Breast epithelium (tissue), 4 donors: ENCODE results near the gene RAB28. TPM values are rescaled to one million over a fixed set of nuclear protein-coding genes. Genes with fewer than 3 reads are reported as not detected.

Source experiments
- DNase-seq, 2 donors: peaks; one replicate each; pipeline ENCODE4 v3.0.0-alpha.2; 2019; ENCODE audit warnings: low spot score in 2 of 2
- H3K27ac ChIP-seq, 2 donors: fragments of 200-600 bp; sonication (generic) in 1 of 2; one replicate each; pipeline ENCODE4 v1.5.1; 2016 to 2019; ENCODE audit warnings: mild to moderate bottlenecking in 1 of 2
- H3K27me3 ChIP-seq, 2 donors: fragments of 200-600 bp; sonication (generic) in 1 of 2; one replicate each; pipeline versions ENCODE4 v1.5.1 to v1.6.0; 2017 to 2019; ENCODE audit warnings: control low read depth in 1 of 2, mild to moderate bottlenecking in 1 of 2
- H3K36me3 ChIP-seq: fragments of 200-600 bp; one replicate; pipeline ENCODE4 v1.5.1; 2019
- H3K4me1 ChIP-seq, 2 donors: fragments of 200-600 bp; sonication (generic); one replicate each; pipeline ENCODE4 v1.5.1; 2016 to 2019; ENCODE audit warnings: control low read depth in 1 of 2
- H3K4me3 ChIP-seq, 3 donors: fragments of 200-600 bp; sonication (generic); 1 replicate in 2 of 3; 2 replicates in 1 of 3; pipeline ENCODE4 v1.5.1; 2016 to 2019; ENCODE audit warnings: mild to moderate bottlenecking in 3 of 3, moderate library complexity in 2 of 3
- H3K9me3 ChIP-seq, 2 donors: fragments of 200-600 bp; sonication (generic) in 1 of 2; one replicate each; pipeline ENCODE4 v1.5.1; 2016 to 2019; ENCODE audit warnings: control low read depth in 1 of 2
- POLR2A ChIP-seq: fragments of 450-650 bp; IDR thresholded peaks from one replicate; pipeline ENCODE4 v1.6.1; 2016; ENCODE audit warnings: antibody characterized with exemption, mild to moderate bottlenecking, moderate library complexity
- POLR2AphosphoS5 ChIP-seq, 3 donors: sonication (generic); formaldehyde crosslinking; IDR thresholded peaks; one replicate each; pipeline ENCODE4 v1.6.1; 2017; ENCODE audit warnings: antibody characterized with exemption in 3 of 3
- intact Hi-C: fragments of 100-400 bp; cut with DNase I; formaldehyde crosslinking; loops from one replicate; pipeline ENCODE4 v1.15.1; 2023; ENCODE audit warnings: low total_unique reads
- total RNA-seq, 3 donors: library from RNA; depleted of rRNA; stranded (reverse); fragments of >200 nt; gene quantifications; one replicate each; pipeline ENCODE4 v1.1.0, GENCODE V29; 2016
- TF ChIP-seq, protein P1 (sequence below), 3 donors: fragments of 450-650 bp; IDR thresholded peaks; one replicate each; pipeline ENCODE4 v1.5.1; 2016 to 2017; ENCODE audit warnings: antibody characterized with exemption in 3 of 3, mild to moderate bottlenecking in 3 of 3, moderate library complexity in 3 of 3

RAB28 gene
- total RNA-seq, 3 donors from 2014 or later = 21.9 to 27.8 (median 24.3) TPM

- DNase-seq = no peak
- intact Hi-C loops = no loop called here
- H3K36me3 ChIP-seq = no peaks in the 10 kb centered on the region
- peaks cover 3 to 64% of the 10 kb centered on the region in 2 donors for H3K27me3 ChIP-seq
- peak overlapping the region in 1 of 3 donors; percentile 25 for H3K4me3 ChIP-seq
- H3K4me1 ChIP-seq = no peaks in the 10 kb centered on the region
- H3K27ac ChIP-seq = no peak overlapping the region
- peaks cover 15 to 18% of the 10 kb centered on the region in 2 donors for H3K9me3 ChIP-seq
- TF ChIP-seq POLR2A (no peak), POLR2AphosphoS5 (IDR thresholded peaks at IDR 0.05) (no peak)
- TF ChIP-seq, protein P1, sequence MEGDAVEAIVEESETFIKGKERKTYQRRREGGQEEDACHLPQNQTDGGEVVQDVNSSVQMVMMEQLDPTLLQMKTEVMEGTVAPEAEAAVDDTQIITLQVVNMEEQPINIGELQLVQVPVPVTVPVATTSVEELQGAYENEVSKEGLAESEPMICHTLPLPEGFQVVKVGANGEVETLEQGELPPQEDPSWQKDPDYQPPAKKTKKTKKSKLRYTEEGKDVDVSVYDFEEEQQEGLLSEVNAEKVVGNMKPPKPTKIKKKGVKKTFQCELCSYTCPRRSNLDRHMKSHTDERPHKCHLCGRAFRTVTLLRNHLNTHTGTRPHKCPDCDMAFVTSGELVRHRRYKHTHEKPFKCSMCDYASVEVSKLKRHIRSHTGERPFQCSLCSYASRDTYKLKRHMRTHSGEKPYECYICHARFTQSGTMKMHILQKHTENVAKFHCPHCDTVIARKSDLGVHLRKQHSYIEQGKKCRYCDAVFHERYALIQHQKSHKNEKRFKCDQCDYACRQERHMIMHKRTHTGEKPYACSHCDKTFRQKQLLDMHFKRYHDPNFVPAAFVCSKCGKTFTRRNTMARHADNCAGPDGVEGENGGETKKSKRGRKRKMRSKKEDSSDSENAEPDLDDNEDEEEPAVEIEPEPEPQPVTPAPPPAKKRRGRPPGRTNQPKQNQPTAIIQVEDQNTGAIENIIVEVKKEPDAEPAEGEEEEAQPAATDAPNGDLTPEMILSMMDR (IDR thresholded peaks at IDR 0.05) = no peak
Observed at GRCh38 chr4:13522282-13523104, 38.4 kb upstream of the RAB28 start.

GRCh38 chr4:13521047-13521446 is 36.9 kb upstream of the RAB28 start:
- no peak for DNase-seq
- TF ChIP-seq POLR2AphosphoS5 (IDR thresholded peaks at IDR 0.05) = no peak
- no peak for TF ChIP-seq POLR2A
- TF ChIP-seq, protein P1 (IDR thresholded peaks at IDR 0.05) = no peak
- H3K9me3 ChIP-seq = peaks cover 15 to 18% of the 10 kb centered on the region in 2 donors
- H3K36me3 ChIP-seq = no peaks in the 10 kb centered on the region
- no peak overlapping the region for H3K4me3 ChIP-seq
- H3K27me3 ChIP-seq = peaks cover 3 to 50% of the 10 kb centered on the region in 2 donors
- no peaks in the 10 kb centered on the region for H3K4me1 ChIP-seq
- no peak overlapping the region for H3K27ac ChIP-seq
- intact Hi-C loops = no loop called here

DNA sequence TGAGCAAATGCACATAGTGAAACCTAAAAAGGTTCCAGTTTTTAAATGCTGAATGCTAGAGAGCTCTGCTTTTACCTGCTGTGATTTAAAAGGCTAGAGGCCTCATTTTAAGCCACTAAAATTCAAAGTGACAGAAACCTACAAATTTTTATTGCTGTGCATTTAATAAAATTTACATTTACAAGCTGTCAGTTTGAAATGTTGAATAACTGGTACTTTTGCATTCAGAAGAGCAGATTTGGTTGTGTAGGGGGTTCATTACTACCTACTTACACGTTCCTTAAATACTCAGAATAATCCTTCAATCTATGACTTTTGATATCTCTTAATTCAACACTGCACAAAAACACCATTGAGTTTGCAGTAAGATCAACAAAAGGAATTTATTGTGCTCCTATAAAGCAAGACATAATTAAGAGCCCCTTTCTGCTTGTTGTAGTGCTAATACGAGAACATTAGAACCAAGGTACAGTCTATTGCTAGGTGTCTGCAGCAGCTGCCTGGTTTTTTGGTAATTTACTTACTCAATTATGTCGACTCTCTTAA is 32.2 kb upstream of the RAB28 start:
- H3K27me3 ChIP-seq = peaks cover 0 to 16% of the 10 kb centered on the region in 2 donors
- TF ChIP-seq, protein P1 (IDR thresholded peaks at IDR 0.05) = no peak
- TF ChIP-seq POLR2AphosphoS5 (IDR thresholded peaks at IDR 0.05) = no peak
- no peak for TF ChIP-seq POLR2A

GRCh38 chr4:13515268-13515667 is 31.1 kb upstream of the RAB28 start:
- peaks cover 0 to 10% of the 10 kb centered on the region in 2 donors for H3K27me3 ChIP-seq
- no peak for TF ChIP-seq POLR2AphosphoS5 (IDR thresholded peaks at IDR 0.05)
- no peak for TF ChIP-seq POLR2A
- TF ChIP-seq, protein P1 (IDR thresholded peaks at IDR 0.05) = no peak

More for the DNA sequence above, 32.2 kb upstream of the RAB28 start:
- no peak overlapping the region for H3K4me3 ChIP-seq
- no peak for DNase-seq
- intact Hi-C loops = no loop called here
- H3K27ac ChIP-seq = no peak overlapping the region
- H3K9me3 ChIP-seq = no peaks in the 10 kb centered on the region
- H3K36me3 ChIP-seq = no peaks in the 10 kb centered on the region
- no peaks in the 10 kb centered on the region for H3K4me1 ChIP-seq

DNA sequence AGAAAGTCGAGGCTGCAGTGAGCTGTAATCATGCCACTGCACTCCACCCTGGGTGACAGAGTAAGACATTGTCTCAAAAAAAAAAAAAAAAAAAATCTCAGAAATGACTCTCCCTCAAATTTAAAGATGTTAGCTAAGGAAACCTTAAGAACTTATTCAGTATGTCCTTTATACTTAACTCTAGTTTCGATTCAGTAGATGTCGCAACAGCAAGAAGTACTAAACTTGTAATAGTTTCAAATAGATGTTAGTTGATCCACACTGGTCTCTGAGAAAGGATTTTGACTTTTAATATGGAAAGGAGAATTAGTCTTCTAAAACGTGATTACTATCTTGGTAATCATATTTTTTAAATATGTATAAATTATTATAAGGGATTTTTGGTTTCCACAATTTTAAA is 30.6 kb upstream of the RAB28 start:
- DNase-seq = no peak
- intact Hi-C loops = no loop called here
- Histone ChIP-seq H3K4me1 (no peaks in the 10 kb centered on the region), H3K36me3 (no peaks in the 10 kb centered on the region), H3K27me3 (peaks cover 0 to 10% of the 10 kb centered on the region in 2 donors), H3K9me3 (no peaks in the 10 kb centered on the region), H3K27ac (no peak overlapping the region), H3K4me3 (no peak overlapping the region)
- TF ChIP-seq, protein P1 (IDR thresholded peaks at IDR 0.05) = no peak
- TF ChIP-seq POLR2A = no peak
- TF ChIP-seq POLR2AphosphoS5 (IDR thresholded peaks at IDR 0.05) = no peak

More at GRCh38 chr4:13515268-13515667, 31.1 kb upstream of the RAB28 start:
- no peaks in the 10 kb centered on the region for H3K9me3 ChIP-seq
- intact Hi-C loops = no loop called here
- no peaks in the 10 kb centered on the region for H3K4me1 ChIP-seq
- DNase-seq = no peak
- H3K27ac ChIP-seq = no peak overlapping the region
- no peaks in the 10 kb centered on the region for H3K36me3 ChIP-seq
- no peak overlapping the region for H3K4me3 ChIP-seq
